Osteoblast (primary cell): Measurements from ENCODE around the gene CDK5R1. TPM values are rescaled to one million over a fixed set of nuclear protein-coding genes. Genes with fewer than 3 reads are reported as not detected.
A peak's percentile ranks its signal among the peaks of the same experiment; 100 is the strongest.

ENCODE experiments used
- DNase-seq: peaks from one replicate; pipeline ENCODE4 v3.0.0; 2011; ENCODE audit warnings: low spot score, mixed read lengths; ENCODE audit not compliant: insufficient read length; ENCODE audit errors: missing footprints
- H2AFZ ChIP-seq: 2 replicates; pipeline ENCODE4 v1.6.0; 2011; ENCODE audit warnings: mild to moderate bottlenecking, low read length
- H3K27ac ChIP-seq: 2 replicates; pipeline ENCODE4 v1.5.1; 2011; ENCODE audit warnings: mild to moderate bottlenecking, low read depth, low read length, moderate library complexity
- H3K27me3 ChIP-seq: 2 replicates; pipeline ENCODE4 v1.6.0; 2012; ENCODE audit warnings: mild to moderate bottlenecking, control low read depth, inconsistent platforms, low read length, moderate library complexity; ENCODE audit not compliant: insufficient read depth
- H3K36me3 ChIP-seq: 2 replicates; pipeline ENCODE4 v1.5.1; 2011; ENCODE audit warnings: mild to moderate bottlenecking, low read length, control low read depth, moderate library complexity; ENCODE audit not compliant: insufficient read depth
- H3K4me1 ChIP-seq: 2 replicates; pipeline ENCODE4 v1.5.1; 2011; ENCODE audit warnings: mild to moderate bottlenecking, low read length, control low read depth, moderate library complexity; ENCODE audit not compliant: insufficient read depth
- H3K4me2 ChIP-seq: 2 replicates; pipeline ENCODE4 v1.6.0; 2011; ENCODE audit warnings: mild to moderate bottlenecking, low read length; ENCODE audit not compliant: insufficient read depth
- H3K4me3 ChIP-seq: fragments of 200-600 bp; sonication (generic); 3 replicates; pipeline ENCODE4 v1.5.1; 2012; ENCODE audit warnings: mild to moderate bottlenecking, low read length, inconsistent platforms; ENCODE audit not compliant: insufficient read depth
- H3K79me2 ChIP-seq: 2 replicates; pipeline ENCODE4 v1.6.0; 2012; ENCODE audit warnings: mild to moderate bottlenecking, low read length, control low read depth, inconsistent platforms; ENCODE audit not compliant: insufficient read depth
- H3K9me3 ChIP-seq: 2 replicates; pipeline ENCODE4 v1.5.1; 2011; ENCODE audit warnings: low read depth, low read length, control low read depth
- H4K20me1 ChIP-seq: 2 replicates; pipeline ENCODE4 v1.6.0; 2012; ENCODE audit warnings: mild to moderate bottlenecking, low read length, control low read depth; ENCODE audit not compliant: insufficient read depth
- CTCF ChIP-seq: IDR thresholded peaks from 2 replicates; pipeline ENCODE4 v1.5.1; 2011; ENCODE audit warnings: mild to moderate bottlenecking, low read depth, low read length, moderate library complexity; ENCODE audit errors: extremely low read depth
- total RNA-seq: library from RNA; depleted of rRNA; stranded (reverse); fragments of >200 nt; gene quantifications from 2 replicates; pipeline ENCODE4 v1.2.3, GENCODE V29; 2012

Gene CDK5R1
- total RNA-seq, 1 donor: 0.72 TPM

DNA sequence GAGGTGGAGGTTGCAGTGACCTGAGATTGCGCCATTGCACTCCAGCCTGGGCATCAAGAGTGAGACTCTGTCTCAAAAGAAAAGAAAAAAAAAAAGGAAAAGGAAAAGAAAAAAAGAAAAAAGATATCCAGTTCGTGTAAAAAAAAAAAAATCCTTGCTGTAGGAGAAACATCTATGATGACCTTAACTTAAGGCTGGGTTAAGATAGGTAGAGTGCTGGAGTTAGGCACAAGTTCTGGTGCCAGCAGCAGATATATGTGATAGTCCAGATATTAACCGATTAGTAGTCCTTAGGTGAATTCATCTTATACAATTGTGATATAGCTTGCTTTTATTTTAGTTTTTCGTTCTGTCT, 25.3 kb upstream of the CDK5R1 start:
- no peak for DNase-seq
- Histone ChIP-seq H3K4me1 (no peaks in the 10 kb centered on the region), H3K9me3 (no peaks in the 10 kb centered on the region), H2AFZ (no peak overlapping the region), H3K27me3 (no peaks in the 10 kb centered on the region), H3K4me2 (no peak overlapping the region), H3K79me2 (peaks cover 74% of the 10 kb centered on the region), H4K20me1 (peaks cover 48% of the 10 kb centered on the region), H3K27ac (no peak overlapping the region), H3K36me3 (peaks cover 79% of the 10 kb centered on the region), H3K4me3 (no peak overlapping the region)
- TF ChIP-seq CTCF: no peak

DNA sequence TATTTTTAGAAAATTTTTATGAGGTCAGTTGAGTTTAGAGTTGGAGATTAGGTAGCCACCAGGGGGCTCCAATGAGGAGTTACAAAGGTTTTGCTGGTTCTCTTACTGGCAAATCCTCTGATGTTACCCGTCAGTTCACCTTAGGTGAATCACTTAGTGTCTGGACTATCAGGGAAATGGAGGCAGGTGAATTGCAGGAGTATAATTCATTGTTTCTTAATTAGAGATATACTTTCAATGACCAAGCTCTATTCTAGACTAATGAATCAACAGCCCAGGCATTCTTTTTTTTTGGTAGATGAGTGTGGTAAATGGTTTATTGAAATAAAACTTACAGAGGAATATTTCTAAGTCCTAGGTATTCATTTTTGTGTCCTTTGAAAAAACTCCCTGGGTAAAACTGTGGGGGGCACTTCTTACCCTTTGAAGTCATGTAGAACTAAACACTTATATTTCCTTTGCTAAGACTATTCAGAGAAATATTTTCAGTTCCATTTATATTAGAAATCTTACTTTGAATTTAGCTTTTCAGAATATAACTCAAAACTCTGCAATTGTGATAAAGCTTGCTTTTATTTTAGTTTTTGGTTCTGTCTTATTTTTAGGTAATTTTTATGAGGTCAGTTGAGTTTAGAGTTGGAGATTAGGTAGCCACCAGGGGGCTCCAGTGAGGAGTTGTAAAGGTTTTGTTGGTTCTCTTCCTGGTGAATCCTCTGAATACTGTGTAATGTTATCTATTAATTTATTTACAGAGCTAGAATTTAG, 24.8 kb upstream of the CDK5R1 start:
- no peak overlapping the region for H3K27ac ChIP-seq
- peak; percentile 73 for TF ChIP-seq CTCF
- no peaks in the 10 kb centered on the region for H3K4me1 ChIP-seq
- H3K27me3 ChIP-seq: no peaks in the 10 kb centered on the region
- H3K79me2 ChIP-seq: peaks cover 73% of the 10 kb centered on the region
- H3K4me2 ChIP-seq: no peak overlapping the region
- peaks cover 45% of the 10 kb centered on the region for H4K20me1 ChIP-seq
- peaks cover 80% of the 10 kb centered on the region for H3K36me3 ChIP-seq
- no peak overlapping the region for H2AFZ ChIP-seq
- H3K9me3 ChIP-seq: no peaks in the 10 kb centered on the region
- DNase-seq: peak; percentile 17
- no peak overlapping the region for H3K4me3 ChIP-seq

DNA sequence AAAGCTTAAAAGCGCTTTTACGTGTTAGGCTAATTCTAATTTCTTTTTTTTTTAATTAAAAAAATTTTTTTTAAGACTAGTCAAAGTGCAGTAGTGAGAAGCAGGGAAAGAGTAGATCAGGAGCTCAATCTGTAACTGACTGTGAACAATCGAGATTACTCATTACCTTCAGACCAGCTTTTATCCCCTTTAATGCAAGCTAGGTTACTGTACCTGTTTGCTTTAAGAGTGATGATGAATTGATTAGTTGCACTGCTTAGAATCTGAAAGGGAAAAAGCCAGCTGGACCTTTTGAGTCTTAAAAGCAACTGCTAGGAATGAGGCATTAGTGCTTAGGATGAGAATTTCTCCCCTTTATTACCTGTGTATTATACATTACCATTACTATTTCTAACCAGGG, 23.5 kb upstream of the CDK5R1 start:
- H3K4me3 ChIP-seq: no peak overlapping the region
- H3K27ac ChIP-seq: no peak overlapping the region
- H3K36me3 ChIP-seq: peaks cover 80% of the 10 kb centered on the region
- TF ChIP-seq CTCF: no peak
- peaks cover 41% of the 10 kb centered on the region for H4K20me1 ChIP-seq
- H3K79me2 ChIP-seq: peaks cover 65% of the 10 kb centered on the region
- H3K4me1 ChIP-seq: no peaks in the 10 kb centered on the region
- H3K4me2 ChIP-seq: no peak overlapping the region
- no peak overlapping the region for H2AFZ ChIP-seq
- H3K9me3 ChIP-seq: no peaks in the 10 kb centered on the region
- H3K27me3 ChIP-seq: no peaks in the 10 kb centered on the region
- no peak for DNase-seq

- H3K4me3 ChIP-seq: no peak overlapping the region
- no peak for DNase-seq
- peaks cover 67% of the 10 kb centered on the region for H3K79me2 ChIP-seq
- H4K20me1 ChIP-seq: peaks cover 36% of the 10 kb centered on the region
- no peak for TF ChIP-seq CTCF
- no peak overlapping the region for H3K27ac ChIP-seq
- H3K9me3 ChIP-seq: no peaks in the 10 kb centered on the region
- no peak overlapping the region for H2AFZ ChIP-seq
- no peaks in the 10 kb centered on the region for H3K27me3 ChIP-seq
- no peaks in the 10 kb centered on the region for H3K4me1 ChIP-seq
- peaks cover 81% of the 10 kb centered on the region for H3K36me3 ChIP-seq
- H3K4me2 ChIP-seq: no peak overlapping the region
These were observed 22.4 kb upstream of the CDK5R1 start for GRCh38 chr17:32464374-32464773.
